HG02870 (cell line): ENCODE results near the gene ABTB1.
"Not testable (repeated sequence)": the region's sequence is repeated elsewhere in the genome, so short reads cannot be mapped to it uniquely, and the experiment has no call there.

Experiments
- ATAC-seq: cut with Tn5 transposase; IDR thresholded peaks from one replicate; pipeline ENCODE4 v1.9.1; 2021; ENCODE audit warnings: mild to moderate bottlenecking, moderate library complexity; ENCODE audit not compliant: unreplicated experiment

The ABTB1 gene

DNA sequence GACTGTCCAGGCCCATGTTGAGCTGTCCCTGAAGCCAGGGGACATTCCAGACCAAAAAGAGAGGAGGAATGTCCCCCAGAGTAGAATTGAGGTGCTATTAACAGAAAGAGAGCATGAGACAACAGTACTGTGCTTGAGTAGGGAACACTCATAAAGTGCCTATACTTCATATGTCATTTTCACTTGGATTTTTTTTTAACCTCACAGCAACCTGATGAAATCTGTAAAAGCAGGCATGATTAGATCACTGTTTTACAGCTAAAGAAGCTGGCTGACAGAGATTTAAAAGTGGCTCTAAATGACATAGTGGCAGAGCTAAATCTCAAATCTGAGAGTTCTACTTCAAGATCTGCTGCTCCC lies 24.9 kb upstream of the ABTB1 start:
- no peak for ATAC-seq

DNA sequence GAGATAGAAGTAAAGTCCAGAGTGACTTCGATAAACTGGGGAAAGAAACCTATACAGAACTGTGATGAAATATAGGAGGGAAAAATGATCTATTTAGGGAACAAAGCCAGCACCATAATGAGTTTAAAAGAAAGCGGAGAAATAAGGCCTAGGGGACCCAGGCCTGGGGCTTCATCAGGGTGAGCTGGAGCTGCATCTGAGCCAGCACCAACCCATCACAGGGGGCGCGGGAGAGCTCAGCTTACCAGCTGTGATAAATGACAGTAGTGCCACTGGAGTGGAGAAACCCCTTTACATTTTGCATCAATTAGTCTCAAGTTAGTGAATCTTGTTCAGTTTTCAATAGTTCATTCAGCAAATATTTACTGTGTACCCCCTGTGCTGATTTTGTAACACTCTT lies 22.5 kb upstream of the ABTB1 start:
- no peak for ATAC-seq

DNA sequence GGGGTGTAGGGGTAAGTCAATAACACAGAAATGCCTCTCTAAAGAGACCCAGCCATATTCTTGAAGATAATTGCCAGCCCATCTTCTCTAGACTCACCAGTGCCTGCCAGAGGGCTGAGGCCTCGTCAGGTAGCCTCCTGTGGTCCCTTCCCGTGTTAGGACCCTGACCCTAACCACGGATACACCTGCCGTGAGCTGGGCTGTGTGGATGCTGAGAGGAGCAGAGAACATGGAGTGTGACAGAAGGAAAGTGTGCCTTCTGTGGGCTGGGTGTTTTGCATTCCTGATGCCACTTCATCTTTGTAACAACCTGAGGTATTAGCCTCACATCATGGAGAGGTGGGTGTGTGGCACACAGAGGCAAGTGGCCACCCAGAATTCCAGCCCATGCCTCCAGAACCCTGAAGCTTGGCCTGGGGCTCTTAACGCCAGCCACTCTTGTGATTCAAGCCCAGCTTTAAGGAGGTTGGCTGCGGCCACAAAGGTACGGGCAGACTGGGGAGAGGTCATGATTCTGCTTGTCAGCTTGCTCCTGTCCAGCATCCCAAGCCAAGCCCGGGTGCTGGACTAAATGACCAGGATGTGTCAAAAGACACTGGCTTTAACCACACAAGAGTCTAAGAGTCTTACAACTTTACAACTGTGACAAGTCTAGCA lies 21.1 kb upstream of the ABTB1 start:
- ATAC-seq = no peak

DNA sequence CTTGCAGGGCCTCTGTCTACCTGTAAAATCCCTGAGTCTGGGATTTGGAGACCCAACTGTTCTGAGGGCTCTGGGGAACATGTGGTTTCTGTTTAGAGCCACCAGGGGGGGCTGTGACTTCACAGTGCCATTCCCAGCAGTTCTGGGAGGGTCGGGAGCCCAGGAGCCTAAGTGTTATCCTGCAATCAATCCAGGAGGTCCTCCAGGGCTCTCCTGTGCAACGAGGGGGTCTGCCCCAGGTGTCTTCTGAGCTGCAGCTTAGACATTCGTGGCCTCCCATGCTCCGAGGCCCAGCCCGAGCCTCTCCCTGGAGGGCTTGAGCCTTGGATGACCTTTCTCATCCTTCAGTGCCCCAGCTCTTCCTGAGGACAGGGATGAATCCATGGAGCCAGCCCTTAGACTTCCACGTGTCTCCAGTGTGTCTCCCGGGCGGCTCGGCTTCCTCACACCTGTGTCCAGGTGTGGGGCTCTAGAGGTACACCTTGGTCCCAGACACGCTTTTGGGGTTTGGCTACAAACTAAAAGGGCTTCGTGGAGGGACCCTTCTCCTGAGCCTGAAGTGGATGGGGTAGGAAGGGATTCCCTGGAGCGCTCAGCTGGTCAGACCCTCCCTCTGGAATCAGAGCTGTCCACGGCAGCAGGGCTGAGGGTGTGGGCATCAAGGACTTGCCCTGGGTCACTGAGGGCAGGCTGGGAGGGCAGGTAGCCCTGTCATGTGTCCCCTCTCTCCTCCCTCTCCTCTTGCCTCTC lies 20.3 kb upstream of the ABTB1 start:
- no peak for ATAC-seq

DNA sequence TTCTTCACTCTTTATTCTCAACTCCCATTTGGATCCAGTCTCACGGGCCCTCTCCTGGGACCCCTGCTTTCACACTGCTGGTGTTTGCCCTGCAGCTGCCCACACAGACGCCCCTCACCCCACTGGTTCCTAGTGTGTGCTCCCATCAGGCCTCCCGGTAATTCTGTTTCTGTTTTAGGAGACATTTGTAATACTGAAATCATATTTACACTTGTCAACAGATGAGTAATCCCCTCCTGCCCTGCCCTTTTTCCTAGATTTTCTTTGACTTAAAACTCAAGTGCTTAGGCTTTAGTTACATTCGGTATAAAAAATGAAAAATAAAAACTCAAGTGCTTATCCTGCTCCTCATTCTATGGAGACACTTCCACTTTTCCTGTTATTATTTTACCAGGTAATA lies 18.4 kb upstream of the ABTB1 start:
- ATAC-seq = no peak

DNA sequence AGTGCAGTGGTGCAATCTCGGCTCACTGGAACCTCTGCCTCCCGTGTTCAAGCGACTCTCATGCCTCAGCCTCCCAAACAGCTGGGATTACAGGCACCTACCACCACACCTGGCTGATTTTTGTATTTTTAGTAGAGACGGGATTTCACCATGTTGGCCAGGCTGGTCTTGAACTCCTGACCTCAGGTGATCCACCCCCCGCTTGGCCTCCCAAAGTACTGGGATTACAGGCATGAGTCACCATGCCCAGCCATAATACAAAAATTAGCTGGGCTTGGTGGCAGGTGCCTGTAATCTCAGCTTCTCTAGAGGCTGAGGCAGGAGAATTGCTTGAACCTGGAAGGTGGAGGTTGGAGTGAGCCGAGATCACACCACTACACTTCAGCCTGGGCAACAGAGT lies 17.8 kb upstream of the ABTB1 start:
- ATAC-seq = not testable (repeated sequence)

DNA sequence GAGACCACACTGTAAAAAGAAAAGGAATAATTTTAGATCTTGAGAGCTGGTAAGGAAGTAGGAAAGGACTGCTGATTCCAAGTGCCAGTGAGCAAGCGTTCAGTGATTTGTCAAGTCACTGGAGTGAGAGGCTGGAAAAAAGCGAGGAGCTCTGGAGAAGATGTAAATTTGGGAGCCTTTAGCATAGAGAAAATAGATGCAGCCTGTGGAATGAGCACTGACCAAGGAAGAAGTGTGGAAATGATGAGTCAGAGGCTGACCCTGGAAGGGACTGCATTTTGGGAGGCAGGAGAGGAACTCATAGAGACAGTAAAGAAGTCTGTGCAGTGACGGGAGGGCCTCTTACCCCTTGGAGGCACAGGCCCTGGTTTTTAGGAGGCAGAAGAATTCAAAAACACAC lies 17.1 kb upstream of the ABTB1 start:
- no peak for ATAC-seq

DNA sequence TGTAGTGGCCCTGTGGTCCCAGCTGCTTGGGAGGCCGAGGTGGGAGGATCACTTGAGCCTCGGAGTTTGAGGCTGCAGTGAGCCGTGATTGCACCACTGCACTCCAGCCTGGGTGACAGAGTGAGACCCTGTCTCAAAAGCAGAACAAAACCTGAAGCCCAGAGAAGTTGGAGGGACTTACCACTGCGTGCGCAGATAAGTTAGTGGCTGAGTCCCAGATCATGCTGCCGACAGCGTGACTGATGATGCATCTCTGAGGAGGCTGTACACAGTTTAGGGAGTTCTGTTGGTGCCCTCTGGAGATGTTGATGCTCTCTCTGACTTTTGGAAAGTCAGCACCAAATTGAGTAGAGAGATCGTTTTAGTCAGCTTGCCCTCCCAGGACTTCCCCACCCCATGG lies 15.8 kb upstream of the ABTB1 start:
- no peak for ATAC-seq

DNA sequence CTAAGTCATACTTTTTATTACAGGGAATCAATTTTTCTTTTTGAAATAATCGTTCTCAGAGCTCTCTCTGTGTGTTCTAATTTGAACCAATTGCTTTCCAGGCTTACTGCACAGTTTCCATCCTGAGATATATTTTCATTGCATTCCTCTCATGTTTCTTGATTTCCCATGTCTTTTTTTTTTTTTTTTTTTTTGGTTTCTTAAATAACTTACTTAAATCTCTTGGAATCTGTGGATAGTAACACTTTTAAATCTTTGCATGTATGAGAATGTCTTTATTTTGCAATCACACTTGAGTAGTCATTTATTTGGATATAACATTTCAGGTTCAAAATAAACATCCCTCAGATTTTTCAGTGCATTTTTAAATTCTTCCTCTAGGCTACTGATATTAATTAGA lies 14.5 kb upstream of the ABTB1 start:
- ATAC-seq = no peak

DNA sequence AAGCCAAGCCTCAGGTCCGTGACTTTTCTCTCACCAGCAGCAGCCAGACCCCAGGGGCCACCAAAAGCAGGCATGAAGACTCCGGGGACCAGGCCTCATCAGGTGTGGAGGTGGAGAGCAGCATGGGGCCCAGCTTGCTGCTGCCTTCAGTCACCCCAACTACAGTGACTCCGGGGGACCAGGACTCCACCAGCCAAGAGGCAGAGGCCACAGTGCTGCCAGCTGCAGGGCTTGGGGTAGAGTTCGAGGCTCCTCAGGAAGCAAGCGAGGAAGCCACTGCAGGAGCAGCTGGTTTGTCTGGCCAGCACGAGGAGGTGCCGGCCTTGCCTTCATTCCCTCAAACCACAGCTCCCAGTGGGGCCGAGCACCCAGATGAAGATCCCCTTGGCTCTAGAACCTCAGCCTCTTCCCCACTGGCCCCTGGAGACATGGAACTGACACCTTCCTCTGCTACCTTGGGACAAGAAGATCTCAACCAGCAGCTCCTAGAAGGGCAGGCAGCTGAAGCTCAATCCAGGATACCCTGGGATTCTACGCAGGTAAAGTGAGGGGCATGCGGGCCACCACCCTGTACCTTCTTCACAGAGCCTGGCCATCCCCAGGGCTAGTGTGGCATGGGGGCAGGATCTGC lies 12.0 kb upstream of the ABTB1 start:
- ATAC-seq = no peak

DNA sequence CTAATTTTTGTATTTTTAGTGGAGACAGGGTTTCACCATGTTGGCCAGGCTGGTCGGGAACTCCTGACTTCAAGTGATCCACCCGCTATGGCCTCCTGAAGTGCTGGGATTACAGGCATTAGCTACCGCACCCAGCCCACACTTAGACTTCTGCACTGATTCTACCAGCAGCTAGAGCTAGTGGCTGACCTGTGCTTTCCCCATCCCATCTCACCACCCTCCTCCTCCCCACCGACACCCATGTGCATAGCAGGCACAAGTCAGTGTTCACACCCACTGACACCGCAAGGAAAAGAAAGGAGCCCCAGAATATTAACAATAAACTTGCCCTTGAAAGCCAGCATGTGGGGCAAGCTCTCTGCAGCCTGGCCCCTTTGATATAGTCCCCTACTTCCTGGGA lies 11.2 kb upstream of the ABTB1 start:
- ATAC-seq = no peak

DNA sequence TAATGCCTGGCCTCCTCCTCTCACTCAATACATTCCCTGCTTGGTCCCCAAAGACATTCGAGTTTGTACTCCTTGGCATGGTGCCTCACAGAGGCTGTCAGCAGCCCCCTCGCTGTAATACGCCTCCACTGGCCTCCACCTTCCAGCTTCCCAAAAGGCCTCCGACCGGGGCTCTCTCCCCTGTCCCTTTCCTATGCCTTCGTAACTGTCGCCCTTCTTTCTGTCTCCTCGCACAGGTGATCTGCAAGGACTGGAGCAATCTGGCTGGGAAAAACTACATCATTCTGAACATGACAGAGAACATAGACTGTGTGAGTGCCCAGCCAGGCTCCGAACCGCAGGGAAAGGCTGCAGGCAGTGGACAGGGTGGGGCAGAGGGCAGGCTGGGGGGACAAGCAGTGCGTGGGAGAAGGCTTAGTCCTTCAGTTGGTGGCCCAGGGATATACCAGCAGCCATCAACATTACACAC lies 10.7 kb upstream of the ABTB1 start:
- no peak for ATAC-seq

DNA sequence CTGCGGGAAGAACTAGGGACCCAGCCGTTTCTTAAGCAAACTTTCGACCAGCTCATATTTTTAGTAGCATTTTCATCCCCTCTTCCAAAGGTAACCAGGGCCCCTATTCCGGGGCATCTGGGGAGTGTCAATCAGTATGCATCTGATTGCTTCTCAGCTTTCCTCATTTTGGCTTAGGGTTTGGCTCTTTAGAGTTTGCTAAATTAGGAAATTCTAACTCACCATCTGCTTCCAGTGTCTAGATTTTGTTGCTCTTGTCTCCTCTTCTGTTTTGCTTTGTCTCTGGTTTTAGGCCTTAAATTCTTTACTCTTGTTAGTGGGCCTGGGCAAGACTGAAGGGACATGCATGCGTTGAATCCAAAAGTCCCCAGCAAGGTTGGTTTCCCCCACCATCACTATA lies 9.6 kb upstream of the ABTB1 start:
- ATAC-seq = no peak

DNA sequence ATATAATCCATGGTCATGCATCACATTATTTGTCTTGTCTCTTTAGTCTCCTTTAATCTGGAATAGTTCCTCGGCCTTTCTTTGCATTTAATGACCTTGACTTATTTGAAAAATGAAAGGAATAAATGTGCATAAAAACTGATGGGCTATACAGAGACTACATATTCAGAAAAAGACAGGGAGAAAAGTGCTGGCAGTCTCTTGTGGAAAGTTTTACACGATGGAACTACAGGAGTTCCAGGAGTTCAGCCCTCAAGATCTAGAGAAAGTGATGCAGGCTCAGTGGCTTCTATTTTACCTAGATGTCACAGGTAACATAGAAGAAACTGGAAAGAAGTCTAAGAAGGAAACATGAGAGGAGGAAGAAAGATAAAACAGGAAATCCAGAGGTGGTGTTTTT lies 7.6 kb upstream of the ABTB1 start:
- ATAC-seq = no peak

DNA sequence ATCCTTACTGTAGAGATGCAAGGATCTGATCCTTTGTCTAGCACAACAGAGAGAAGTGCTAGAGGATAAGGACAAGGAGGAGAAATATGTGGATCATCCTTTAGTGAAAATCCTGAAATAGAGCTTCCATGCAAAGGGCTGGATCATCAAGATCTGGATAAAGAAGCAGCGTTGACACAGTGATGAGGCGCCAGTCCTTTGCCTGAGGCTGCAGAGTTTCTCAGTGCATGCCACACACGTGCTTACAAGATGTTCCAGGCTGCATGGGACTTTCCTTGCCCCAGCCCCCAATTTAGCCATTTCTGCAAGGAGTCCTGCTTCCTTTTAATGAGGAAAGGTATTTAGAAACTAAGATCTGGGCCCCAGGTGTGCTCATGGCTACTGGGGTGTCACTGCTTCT lies 7.2 kb upstream of the ABTB1 start:
- ATAC-seq = no peak

DNA sequence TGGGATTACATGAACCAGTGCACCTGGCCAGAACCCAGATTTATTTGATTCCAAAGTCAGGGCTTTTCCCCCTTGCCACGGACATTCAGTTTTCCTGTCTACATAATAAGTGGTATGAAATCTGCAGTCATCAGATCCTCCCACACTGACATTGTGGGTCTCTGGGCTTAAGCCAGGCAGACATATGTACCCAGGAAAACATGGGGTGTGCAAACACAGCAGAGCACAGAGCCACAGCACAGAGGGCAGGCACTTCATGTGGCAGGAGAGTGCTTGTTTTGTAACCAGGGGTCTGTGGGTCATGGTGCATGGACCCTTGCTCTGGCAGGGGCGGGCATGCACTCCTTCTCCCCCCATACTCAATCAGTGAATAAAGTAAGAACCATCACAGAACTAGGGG lies 6.1 kb upstream of the ABTB1 start:
- no peak for ATAC-seq

DNA sequence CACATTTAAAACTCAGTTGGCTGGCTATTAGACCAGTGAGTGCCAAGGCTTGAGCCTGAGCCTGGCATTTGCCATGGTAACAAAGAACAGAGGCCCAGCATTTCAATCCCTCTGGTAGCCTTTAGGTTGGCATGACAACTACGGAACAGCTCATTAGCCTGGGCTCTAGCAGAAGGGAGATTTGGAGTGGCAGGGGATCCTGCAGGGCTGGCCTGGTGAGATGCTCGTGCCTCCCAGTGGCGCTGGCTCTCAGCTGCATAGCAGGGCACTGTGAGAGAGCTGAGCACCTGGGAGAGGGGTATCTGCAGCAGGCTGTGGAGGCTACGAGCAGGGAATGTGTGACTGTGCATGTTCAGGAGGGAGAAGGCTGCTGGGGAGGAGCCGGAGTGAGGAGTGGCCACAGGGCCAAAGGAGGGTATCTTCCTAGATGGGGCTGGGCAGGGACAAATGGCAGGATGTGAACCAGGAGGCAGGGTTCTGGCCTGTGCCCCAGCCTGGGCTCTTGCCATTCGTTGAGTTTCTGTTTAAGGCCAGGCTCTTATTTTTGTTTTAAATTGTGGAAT lies 5.6 kb upstream of the ABTB1 start:
- no peak for ATAC-seq

DNA sequence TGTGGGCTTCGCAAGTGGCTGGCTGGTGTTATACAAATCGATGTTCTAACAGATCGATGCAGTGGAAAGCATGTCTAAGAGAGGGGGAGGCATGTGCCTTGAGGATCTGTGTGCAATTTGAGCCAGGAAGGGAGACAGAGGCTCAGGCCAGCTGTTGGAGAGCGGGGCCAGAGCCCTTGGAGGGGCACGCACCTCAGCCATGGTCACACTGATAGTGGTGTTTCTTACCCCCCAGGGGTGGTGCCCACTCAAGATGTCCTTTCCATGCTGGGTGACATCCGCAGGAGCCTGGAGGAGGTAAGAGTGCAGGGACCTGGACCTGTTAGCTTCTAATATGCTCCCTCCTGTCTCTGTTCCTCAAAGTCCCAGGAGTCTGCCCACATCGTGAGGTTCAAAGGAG lies 3.8 kb upstream of the ABTB1 start:
- ATAC-seq = no peak

DNA sequence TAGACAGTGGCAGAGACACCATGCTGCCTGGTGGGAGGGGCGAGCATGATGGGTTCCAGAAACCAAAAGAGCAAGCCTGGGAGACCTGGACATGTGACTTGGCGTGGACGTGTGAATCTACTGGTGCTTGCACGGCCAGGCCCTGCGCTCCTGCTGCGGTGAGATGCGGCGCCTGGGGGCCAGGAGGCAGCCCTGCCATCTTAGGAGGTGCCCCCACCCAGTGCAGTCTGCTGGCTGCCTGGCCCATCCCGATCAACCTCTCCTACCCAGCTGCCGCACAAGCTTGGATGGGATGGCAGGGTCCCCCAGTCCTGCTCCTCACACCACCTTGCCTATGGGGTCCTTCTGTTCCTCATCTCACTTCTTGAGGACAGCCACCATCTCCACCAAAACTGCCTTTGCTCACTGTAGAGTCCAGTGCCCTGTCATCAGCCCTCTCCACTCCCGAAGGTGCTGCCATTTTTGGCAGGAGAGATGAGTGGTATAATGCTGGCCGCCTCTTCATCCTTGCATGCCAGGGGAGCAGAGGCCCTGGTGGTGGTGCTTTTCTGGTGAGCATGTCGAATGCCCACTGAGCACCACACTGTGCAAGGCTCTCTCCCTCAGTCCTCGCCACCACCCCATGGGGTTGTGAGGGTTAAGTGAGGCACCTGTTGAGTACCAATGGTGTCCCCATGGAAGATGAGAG lies 3.1 kb upstream of the ABTB1 start:
- no peak for ATAC-seq

DNA sequence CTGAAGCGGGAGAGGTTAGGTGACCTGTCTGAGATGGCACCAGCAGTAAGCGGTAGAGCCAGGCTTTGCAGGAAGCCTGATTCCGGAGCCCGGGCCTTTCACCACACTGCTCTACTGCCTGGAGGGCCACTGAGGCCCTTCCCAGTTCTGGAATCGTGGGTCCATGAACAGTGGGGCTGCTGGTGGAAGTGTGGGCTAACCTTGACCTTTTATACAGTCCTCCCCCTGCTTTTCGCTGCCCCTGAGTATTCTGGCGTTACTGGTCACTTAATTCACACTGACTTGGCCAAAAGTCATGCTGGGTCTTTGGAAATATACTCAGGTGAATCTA lies 2.6 kb upstream of the ABTB1 start:
- ATAC-seq = no peak

DNA sequence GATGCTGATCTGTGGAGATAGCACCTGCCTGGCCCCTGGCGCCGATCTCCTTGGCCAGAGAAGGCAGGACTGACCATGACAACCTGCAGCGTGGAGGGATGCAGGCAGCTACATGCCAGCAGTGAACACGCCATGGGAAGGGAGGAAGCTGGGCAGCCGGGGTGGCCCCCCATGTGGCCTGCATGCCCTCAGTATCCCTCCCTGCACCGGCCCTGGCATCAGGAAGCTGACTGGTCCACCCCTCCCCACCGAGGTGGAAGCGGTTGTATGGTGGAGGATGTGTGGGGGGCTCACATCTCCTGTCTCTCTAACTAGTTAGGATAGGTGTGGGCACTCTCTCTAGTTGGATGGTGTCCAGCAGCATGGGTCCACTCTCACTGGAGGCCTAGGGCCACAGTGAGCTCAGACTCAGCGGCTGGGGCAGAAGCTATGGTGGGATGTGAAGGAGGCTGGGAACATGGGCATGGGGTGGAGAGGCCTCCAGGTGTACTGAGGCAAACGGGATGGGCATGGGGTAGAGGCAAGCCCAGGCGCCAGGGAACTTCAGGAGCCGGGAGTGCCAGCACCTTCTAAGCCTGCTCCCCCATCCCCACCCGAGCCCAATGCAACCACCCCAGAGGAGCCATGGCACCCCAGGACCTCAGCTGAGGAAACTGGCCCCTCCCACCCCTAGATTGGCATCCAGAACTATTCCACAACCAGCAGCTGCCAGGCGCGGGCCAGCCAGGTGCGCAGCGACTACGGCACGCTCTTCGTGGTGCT lies 1.8 kb upstream of the ABTB1 start:
- ATAC-seq = no peak
